IMR-90 (cell line): ENCODE data around the gene SNRPD3.

Source experiments
- BHLHE40 ChIP-seq: fragments of 150-350 bp; IDR thresholded peaks from 2 replicates; pipeline ENCODE4 v1.6.1; 2016; ENCODE audit warnings: mild to moderate bottlenecking, low read depth, low read length
- CEBPB ChIP-seq: IDR thresholded peaks from 2 replicates; pipeline ENCODE4 v1.6.1; 2012; ENCODE audit warnings: low read depth, low read length, improper control_type of control experiment
- FOS ChIP-seq: fragments of 150-350 bp; IDR thresholded peaks from 2 replicates; pipeline ENCODE4 v1.6.1; 2016; ENCODE audit warnings: low read depth, low read length
- MAFK ChIP-seq: IDR thresholded peaks from 2 replicates; pipeline ENCODE4 v1.6.1; 2012; ENCODE audit warnings: low read depth, low read length, improper control_type of control experiment
- MAZ ChIP-seq: IDR thresholded peaks from 2 replicates; pipeline ENCODE4 v1.6.1; 2012; ENCODE audit warnings: low read depth, mild to moderate bottlenecking, low read length, improper control_type of control experiment, moderate library complexity, borderline replicate concordance
- MXI1 ChIP-seq: IDR thresholded peaks from 2 replicates; pipeline ENCODE4 v1.6.1; 2012; ENCODE audit warnings: low read depth, mild to moderate bottlenecking, low read length, moderate library complexity, borderline replicate concordance
- NFE2L2 ChIP-seq: fragments of 150-350 bp; IDR thresholded peaks from 2 replicates; pipeline ENCODE4 v1.6.1; 2016; ENCODE audit warnings: low read depth, mild to moderate bottlenecking, low read length
- POLR2A ChIP-seq: IDR thresholded peaks from 2 replicates; pipeline ENCODE4 v1.6.1; 2012; ENCODE audit warnings: mild to moderate bottlenecking, low read depth, low read length
- RAD21 ChIP-seq: IDR thresholded peaks from 2 replicates; pipeline ENCODE4 v1.6.1; 2012; ENCODE audit warnings: low read length, improper control_type of control experiment
- RFX5 ChIP-seq: IDR thresholded peaks from 2 replicates; pipeline ENCODE4 v1.8.0; 2012; ENCODE audit warnings: low read depth, mild to moderate bottlenecking, low read length, moderate library complexity
- USF2 ChIP-seq: fragments of 150-350 bp; IDR thresholded peaks from 2 replicates; pipeline ENCODE4 v1.6.1; 2017; ENCODE audit warnings: mild to moderate bottlenecking, antibody characterized with exemption, low read length, low read depth
- TF ChIP-seq, protein P1 (sequence below): conservative IDR thresholded peaks from 2 replicates; pipeline ENCODE4 v1.5.1; 2012; ENCODE audit warnings: mild to moderate bottlenecking, low read depth, low read length, improper control_type of control experiment
- TF ChIP-seq, protein P2 (sequence below): fragments of 150-350 bp; IDR thresholded peaks from 2 replicates; pipeline ENCODE4 v1.6.1; 2016; ENCODE audit warnings: low read depth, mild to moderate bottlenecking, low read length, moderate library complexity, borderline replicate concordance

- TF ChIP-seq, protein P1, sequence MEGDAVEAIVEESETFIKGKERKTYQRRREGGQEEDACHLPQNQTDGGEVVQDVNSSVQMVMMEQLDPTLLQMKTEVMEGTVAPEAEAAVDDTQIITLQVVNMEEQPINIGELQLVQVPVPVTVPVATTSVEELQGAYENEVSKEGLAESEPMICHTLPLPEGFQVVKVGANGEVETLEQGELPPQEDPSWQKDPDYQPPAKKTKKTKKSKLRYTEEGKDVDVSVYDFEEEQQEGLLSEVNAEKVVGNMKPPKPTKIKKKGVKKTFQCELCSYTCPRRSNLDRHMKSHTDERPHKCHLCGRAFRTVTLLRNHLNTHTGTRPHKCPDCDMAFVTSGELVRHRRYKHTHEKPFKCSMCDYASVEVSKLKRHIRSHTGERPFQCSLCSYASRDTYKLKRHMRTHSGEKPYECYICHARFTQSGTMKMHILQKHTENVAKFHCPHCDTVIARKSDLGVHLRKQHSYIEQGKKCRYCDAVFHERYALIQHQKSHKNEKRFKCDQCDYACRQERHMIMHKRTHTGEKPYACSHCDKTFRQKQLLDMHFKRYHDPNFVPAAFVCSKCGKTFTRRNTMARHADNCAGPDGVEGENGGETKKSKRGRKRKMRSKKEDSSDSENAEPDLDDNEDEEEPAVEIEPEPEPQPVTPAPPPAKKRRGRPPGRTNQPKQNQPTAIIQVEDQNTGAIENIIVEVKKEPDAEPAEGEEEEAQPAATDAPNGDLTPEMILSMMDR = no peak
- no peak for TF ChIP-seq RFX5
- no peak for TF ChIP-seq POLR2A
- no peak for TF ChIP-seq RAD21
- no peak for TF ChIP-seq MAZ
- TF ChIP-seq MXI1 = no peak
- TF ChIP-seq, protein P2, sequence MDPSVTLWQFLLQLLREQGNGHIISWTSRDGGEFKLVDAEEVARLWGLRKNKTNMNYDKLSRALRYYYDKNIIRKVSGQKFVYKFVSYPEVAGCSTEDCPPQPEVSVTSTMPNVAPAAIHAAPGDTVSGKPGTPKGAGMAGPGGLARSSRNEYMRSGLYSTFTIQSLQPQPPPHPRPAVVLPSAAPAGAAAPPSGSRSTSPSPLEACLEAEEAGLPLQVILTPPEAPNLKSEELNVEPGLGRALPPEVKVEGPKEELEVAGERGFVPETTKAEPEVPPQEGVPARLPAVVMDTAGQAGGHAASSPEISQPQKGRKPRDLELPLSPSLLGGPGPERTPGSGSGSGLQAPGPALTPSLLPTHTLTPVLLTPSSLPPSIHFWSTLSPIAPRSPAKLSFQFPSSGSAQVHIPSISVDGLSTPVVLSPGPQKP = no peak
- TF ChIP-seq MAFK = no peak
- no peak for TF ChIP-seq FOS
- no peak for TF ChIP-seq NFE2L2
- TF ChIP-seq BHLHE40 = no peak
- no peak for TF ChIP-seq CEBPB
- TF ChIP-seq USF2 = no peak
These were observed 43.7 kb downstream of the SNRPD3 start for GRCh38 chr22:24599514-24599913.
